Skeletal muscle tissue (tissue), 4 donors: Measurements from ENCODE around the gene TMC1. TPM values are rescaled to one million over a fixed set of nuclear protein-coding genes. Genes with fewer than 3 reads are reported as not detected.

ENCODE experiments used
- H3K27ac ChIP-seq: one replicate; pipeline ENCODE4 v1.7.0; 2013; ENCODE audit warnings: mild to moderate bottlenecking, low read depth, low read length, inconsistent platforms
- H3K27me3 ChIP-seq, 3 donors: one replicate each; pipeline ENCODE4 v1.7.0; 2013; ENCODE audit warnings: low read length in 3 of 3; ENCODE audit not compliant: control insufficient read depth in 3 of 3, insufficient read depth in 3 of 3
- H3K36me3 ChIP-seq, 3 donors: one replicate each; pipeline ENCODE4 v1.7.0; 2013; ENCODE audit warnings: low read length in 3 of 3; ENCODE audit not compliant: control insufficient read depth in 3 of 3, insufficient read depth in 3 of 3
- H3K4me1 ChIP-seq, 3 donors: one replicate each; pipeline ENCODE4 v1.7.0; 2013; ENCODE audit warnings: low read length in 3 of 3, mild to moderate bottlenecking in 3 of 3; ENCODE audit not compliant: control insufficient read depth in 3 of 3, insufficient read depth in 3 of 3
- H3K4me3 ChIP-seq, 3 donors: one replicate each; pipeline ENCODE4 v1.7.0; 2013; ENCODE audit warnings: low read length in 3 of 3
- H3K9ac ChIP-seq, 3 donors: one replicate each; pipeline ENCODE4 v1.7.0; 2013; ENCODE audit warnings: low read length in 3 of 3, mild to moderate bottlenecking in 3 of 3, moderate library complexity in 2 of 3, low read depth in 1 of 3
- H3K9me3 ChIP-seq, 3 donors: one replicate each; pipeline ENCODE4 v1.7.0; 2013; ENCODE audit warnings: low read length in 3 of 3; ENCODE audit not compliant: control insufficient read depth in 3 of 3
- total RNA-seq: library from RNA; depleted of rRNA; stranded (reverse); fragments of >200 nt; gene quantifications from one replicate; pipeline ENCODE4 v1.2.3, GENCODE V29; 2014
- donor health status: Osteomylitis.

Gene TMC1
- total RNA-seq, 1 donor from 2014 or later: 0.52 TPM

- Histone ChIP-seq H3K27me3 (no peaks in the 10 kb centered on the region), H3K4me1 (peaks cover 7 to 10% (median 9%) of the 10 kb centered on the region in 3 donors), H3K9ac (no peak overlapping the region), H3K4me3 (no peak overlapping the region), H3K36me3 (no peaks in the 10 kb centered on the region), H3K9me3 (no peaks in the 10 kb centered on the region), H3K27ac (peak overlapping the region; percentile 49)
Measured at GRCh38 chr9:72882117-72882775, 360.8 kb downstream of the TMC1 start.

DNA sequence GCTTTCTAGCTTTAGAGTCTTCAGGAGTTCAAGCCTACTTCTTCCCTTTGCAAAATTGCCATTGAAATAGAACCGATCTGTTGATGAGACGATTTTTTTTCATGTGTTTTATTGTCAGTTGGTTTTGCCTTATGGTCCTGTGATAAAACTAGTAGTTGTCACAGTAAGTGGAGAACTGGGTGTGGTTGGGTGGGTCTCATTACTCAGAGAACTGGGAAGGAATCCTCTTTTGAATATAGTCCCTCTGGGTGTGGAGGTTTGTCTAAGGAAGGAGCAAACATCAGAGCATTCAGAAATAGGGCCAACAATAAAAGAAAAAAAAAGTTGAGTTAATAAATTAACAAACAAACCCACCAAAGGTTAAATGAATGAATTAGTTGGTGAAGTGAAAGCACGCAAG is 362.5 kb downstream of the TMC1 start:
- Histone ChIP-seq H3K4me1 (peaks cover 7 to 10% (median 9%) of the 10 kb centered on the region in 3 donors), H3K9ac (no peak overlapping the region), H3K4me3 (no peak overlapping the region), H3K27me3 (no peaks in the 10 kb centered on the region), H3K9me3 (no peaks in the 10 kb centered on the region), H3K27ac (no peak overlapping the region), H3K36me3 (no peaks in the 10 kb centered on the region)

- H3K9me3 ChIP-seq: no peaks in the 10 kb centered on the region
Measured at GRCh38 chr9:72884508-72884907, 363.1 kb downstream of the TMC1 start.

More at GRCh38 chr9:72884508-72884907, 363.1 kb downstream of the TMC1 start:
- no peak overlapping the region for H3K4me3 ChIP-seq
- H3K9ac ChIP-seq: no peak overlapping the region
- H3K4me1 ChIP-seq: peaks cover 7 to 10% (median 9%) of the 10 kb centered on the region in 3 donors
- H3K27ac ChIP-seq: no peak overlapping the region
- H3K27me3 ChIP-seq: no peaks in the 10 kb centered on the region
- no peaks in the 10 kb centered on the region for H3K36me3 ChIP-seq

Other genes starting within 250 kb of the TMC1 start
- gene ZFAND5, start 156.4 kb upstream of the TMC1 start, total RNA-seq: 104 TPM